Stimulated activated CD4-positive, alpha-beta T cell treated with anti-CD3 and anti-CD28 coated beads, Interleukin-15, amount 100 ng/mL, for 48 hours (primary cell): Measurements from ENCODE around the gene SRGAP3.
"Not testable (repeated sequence)": the region's sequence is repeated elsewhere in the genome, so short reads cannot be mapped to it uniquely, and the experiment has no call there.

Experiments
- DNase-seq, 2 donors: peaks; one replicate each; pipeline ENCODE4 v3.0.0-alpha.2; 2020; ENCODE audit warnings: low read depth in 2 of 2

Gene SRGAP3

GRCh38 chr3:9087831-9088413 lies 161.5 kb downstream of the SRGAP3 start:
- no peak for DNase-seq

GRCh38 chr3:9085428-9085827 lies 164.0 kb downstream of the SRGAP3 start:
- not testable (repeated sequence) for DNase-seq

GRCh38 chr3:9081184-9081818 lies 168.1 kb downstream of the SRGAP3 start:
- no peak for DNase-seq

- no peak for DNase-seq
Observed at GRCh38 chr3:9080163-9080562, 169.3 kb downstream of the SRGAP3 start.

GRCh38 chr3:9079676-9080075 lies 169.8 kb downstream of the SRGAP3 start:
- DNase-seq: no peak

GRCh38 chr3:9078561-9079240 lies 170.7 kb downstream of the SRGAP3 start:
- DNase-seq: no peak

GRCh38 chr3:9077029-9077428 lies 172.4 kb downstream of the SRGAP3 start:
- no peak for DNase-seq

GRCh38 chr3:9075762-9076161 lies 173.7 kb downstream of the SRGAP3 start:
- DNase-seq: no peak

GRCh38 chr3:9074079-9074478 lies 175.4 kb downstream of the SRGAP3 start:
- no peak for DNase-seq

GRCh38 chr3:9072667-9073009 lies 176.8 kb downstream of the SRGAP3 start:
- DNase-seq: no peak

- DNase-seq: no peak
Observed at GRCh38 chr3:9071936-9072666, 177.3 kb downstream of the SRGAP3 start.

- no peak for DNase-seq
Observed at GRCh38 chr3:9070961-9071360, 178.5 kb downstream of the SRGAP3 start.

GRCh38 chr3:9069971-9070370 lies 179.5 kb downstream of the SRGAP3 start:
- no peak for DNase-seq

- DNase-seq: no peak
Observed at GRCh38 chr3:9068051-9068450, 181.4 kb downstream of the SRGAP3 start.

- peak in 1 of 2 donors; percentile 11 for DNase-seq
Observed at GRCh38 chr3:9067352-9067975, 182.0 kb downstream of the SRGAP3 start.

- DNase-seq: no peak
Observed at GRCh38 chr3:9066775-9067174, 182.7 kb downstream of the SRGAP3 start.

GRCh38 chr3:9066141-9066540 lies 183.3 kb downstream of the SRGAP3 start:
- no peak for DNase-seq

GRCh38 chr3:9064850-9065249 lies 184.6 kb downstream of the SRGAP3 start:
- no peak for DNase-seq

- DNase-seq: no peak
Observed at GRCh38 chr3:9064251-9064650, 185.2 kb downstream of the SRGAP3 start.

- no peak for DNase-seq
Observed at GRCh38 chr3:9062570-9062969, 186.9 kb downstream of the SRGAP3 start.

- no peak for DNase-seq
Observed at GRCh38 chr3:9061634-9062033, 187.8 kb downstream of the SRGAP3 start.
